PFSK-1 (cell line): Measurements from ENCODE around the gene TOP1.

Experiments
- FOXP2 ChIP-seq: optimal IDR thresholded peaks from 2 replicates; pipeline ENCODE3; 2011; ENCODE audit warnings: borderline replicate concordance, control low read depth, inconsistent platforms; ENCODE audit not compliant: insufficient read depth; ENCODE audit errors: extremely low read length, extremely low read depth
- POLR2AphosphoS5 ChIP-seq: IDR thresholded peaks from 2 replicates; pipeline ENCODE4 v1.6.1; 2012; ENCODE audit warnings: low read depth, mild to moderate bottlenecking, control low read depth, low read length, moderate library complexity
- SIN3A ChIP-seq: IDR thresholded peaks from 2 replicates; pipeline ENCODE4 v1.6.1; 2012; ENCODE audit warnings: mild to moderate bottlenecking, low read length, moderate library complexity, borderline replicate concordance; ENCODE audit not compliant: insufficient read depth
- TAF1 ChIP-seq: IDR thresholded peaks from 2 replicates; pipeline ENCODE4 v1.6.1; 2012; ENCODE audit warnings: low read length, control low read depth, borderline replicate concordance; ENCODE audit not compliant: insufficient read depth
- TF ChIP-seq, protein P1 (sequence below), 2 experiments: IDR thresholded peaks; 2 replicates each; pipeline versions ENCODE4 v1.6.1 to v1.8.0; 2011 to 2012; ENCODE audit warnings: low read depth in 2 of 2, low read length in 2 of 2, control low read depth in 1 of 2, inconsistent platforms in 1 of 2, mild to moderate bottlenecking in 1 of 2, moderate library complexity in 1 of 2; ENCODE audit not compliant: insufficient read depth in 1 of 2

DNA sequence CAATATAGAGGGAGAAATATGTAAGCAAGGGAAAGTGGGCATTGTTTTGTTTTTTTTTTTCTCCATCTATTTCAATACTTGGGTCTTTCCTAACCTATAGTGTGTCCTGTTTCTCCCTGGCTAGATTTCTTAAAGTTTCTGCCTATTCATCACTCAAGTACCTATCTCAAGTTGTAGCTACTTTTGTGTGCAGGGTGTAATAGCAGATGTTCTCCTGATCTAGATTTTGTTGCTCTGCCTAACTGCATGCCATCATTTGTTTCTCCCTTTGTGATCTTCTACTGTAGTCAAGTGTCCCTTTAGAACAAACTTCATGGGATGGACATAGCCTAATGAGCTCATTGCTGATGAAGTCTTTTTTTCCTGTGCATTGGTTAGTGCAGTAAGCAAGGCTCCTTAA, 45.8 kb downstream of the TOP1 start:
- no peak for TF ChIP-seq SIN3A
- TF ChIP-seq TAF1 = no peak
- TF ChIP-seq, protein P1, sequence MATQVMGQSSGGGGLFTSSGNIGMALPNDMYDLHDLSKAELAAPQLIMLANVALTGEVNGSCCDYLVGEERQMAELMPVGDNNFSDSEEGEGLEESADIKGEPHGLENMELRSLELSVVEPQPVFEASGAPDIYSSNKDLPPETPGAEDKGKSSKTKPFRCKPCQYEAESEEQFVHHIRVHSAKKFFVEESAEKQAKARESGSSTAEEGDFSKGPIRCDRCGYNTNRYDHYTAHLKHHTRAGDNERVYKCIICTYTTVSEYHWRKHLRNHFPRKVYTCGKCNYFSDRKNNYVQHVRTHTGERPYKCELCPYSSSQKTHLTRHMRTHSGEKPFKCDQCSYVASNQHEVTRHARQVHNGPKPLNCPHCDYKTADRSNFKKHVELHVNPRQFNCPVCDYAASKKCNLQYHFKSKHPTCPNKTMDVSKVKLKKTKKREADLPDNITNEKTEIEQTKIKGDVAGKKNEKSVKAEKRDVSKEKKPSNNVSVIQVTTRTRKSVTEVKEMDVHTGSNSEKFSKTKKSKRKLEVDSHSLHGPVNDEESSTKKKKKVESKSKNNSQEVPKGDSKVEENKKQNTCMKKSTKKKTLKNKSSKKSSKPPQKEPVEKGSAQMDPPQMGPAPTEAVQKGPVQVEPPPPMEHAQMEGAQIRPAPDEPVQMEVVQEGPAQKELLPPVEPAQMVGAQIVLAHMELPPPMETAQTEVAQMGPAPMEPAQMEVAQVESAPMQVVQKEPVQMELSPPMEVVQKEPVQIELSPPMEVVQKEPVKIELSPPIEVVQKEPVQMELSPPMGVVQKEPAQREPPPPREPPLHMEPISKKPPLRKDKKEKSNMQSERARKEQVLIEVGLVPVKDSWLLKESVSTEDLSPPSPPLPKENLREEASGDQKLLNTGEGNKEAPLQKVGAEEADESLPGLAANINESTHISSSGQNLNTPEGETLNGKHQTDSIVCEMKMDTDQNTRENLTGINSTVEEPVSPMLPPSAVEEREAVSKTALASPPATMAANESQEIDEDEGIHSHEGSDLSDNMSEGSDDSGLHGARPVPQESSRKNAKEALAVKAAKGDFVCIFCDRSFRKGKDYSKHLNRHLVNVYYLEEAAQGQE (IDR thresholded peaks at IDR 0.05; ENCODE audit: insufficient read depth in 1 of 2, low read depth in 2 of 2, low read length in 2 of 2) = no peak
- TF ChIP-seq POLR2AphosphoS5 = no peak
- no peak for TF ChIP-seq FOXP2
